Calu3 (cell line): ENCODE data around the gene CCDC178. TPM values are rescaled to one million over a fixed set of nuclear protein-coding genes. Genes with fewer than 3 reads are reported as not detected.

ENCODE experiments used
- BruUV-seq: library from RNA; stranded (reverse); fragments of 400-500 nt; replicated peaks from 2 replicates; lab custom pipeline; 2021; lab: Mats Ljungman, UMichigan
- CTCF ChIA-PET: fragments of 300-600 bp; sonication (Branson Sonifier 250); formaldehyde crosslinking; loops from one replicate; lab custom pipeline; 2022; ENCODE audit warnings: antibody characterized with exemption; lab: Charles Lee
- DNase-seq: peaks from one replicate; pipeline ENCODE4 v3.0.0; 2022
- H3K27ac Mint-ChIP-seq: one replicate; pipeline ENCODE4 v1.8.0; 2022; ENCODE audit warnings: mixed read lengths; ENCODE audit not compliant: unreplicated experiment
- H3K27me3 Mint-ChIP-seq: one replicate; pipeline ENCODE4 v1.8.0; 2022; ENCODE audit warnings: mixed read lengths; ENCODE audit not compliant: unreplicated experiment
- H3K36me3 Mint-ChIP-seq: one replicate; pipeline ENCODE4 v1.8.0; 2022; ENCODE audit warnings: mild to moderate bottlenecking, moderate library complexity, mixed read lengths; ENCODE audit not compliant: insufficient read depth, unreplicated experiment
- H3K4me1 Mint-ChIP-seq: one replicate; pipeline ENCODE4 v1.8.0; 2022; ENCODE audit warnings: mild to moderate bottlenecking, low read depth, mixed read lengths; ENCODE audit not compliant: unreplicated experiment
- H3K4me3 Mint-ChIP-seq: one replicate; pipeline ENCODE4 v1.8.0; 2022; ENCODE audit warnings: mild to moderate bottlenecking, low read depth, moderate library complexity, mixed read lengths; ENCODE audit not compliant: unreplicated experiment
- H3K9me3 Mint-ChIP-seq: one replicate; pipeline ENCODE4 v1.8.0; 2022; ENCODE audit warnings: low read depth, mixed read lengths; ENCODE audit not compliant: unreplicated experiment
- intact Hi-C: fragments of 100-400 bp; cut with micrococcal nuclease; formaldehyde crosslinking; loops from one replicate; pipeline ENCODE4 v1.10.0; 2022; ENCODE audit not compliant: unreplicated experiment
- total RNA-seq: library from RNA; stranded (reverse); gene quantifications from 2 replicates; pipeline ENCODE4 v1.2.3, GENCODE V29; 2022
- TF ChIP-seq, protein P1 (sequence below): fragments of 200-600 bp; IDR thresholded peaks from one replicate; pipeline ENCODE4 v1.8.0; 2022; ENCODE audit warnings: antibody characterized with exemption; ENCODE audit not compliant: unreplicated experiment

The CCDC178 gene
- total RNA-seq, 1 experiment from 2014 or later, result not detected

DNA sequence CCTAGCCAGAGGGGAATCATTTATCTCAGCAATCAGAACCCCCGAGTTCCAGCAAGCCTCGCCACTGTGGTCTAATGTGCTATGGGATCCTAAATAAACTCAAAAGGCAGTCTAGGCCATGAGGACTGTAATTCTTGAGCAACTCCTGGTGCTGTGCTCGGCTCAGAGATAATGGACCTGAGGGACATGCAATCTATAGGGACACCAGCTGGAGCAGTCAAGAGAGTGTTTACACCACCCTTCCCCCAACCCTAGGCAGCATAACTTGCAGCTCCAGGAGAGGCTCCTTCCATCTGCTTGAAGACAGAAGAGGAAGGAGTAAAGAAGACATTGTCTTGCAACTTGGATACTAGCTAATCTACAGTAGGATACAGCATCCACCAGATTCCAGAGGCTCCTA, 442.2 kb downstream of the CCDC178 start:
- Mint-ChIP-seq H3K4me1 (no peaks in the 10 kb centered on the region), H3K9me3 (peaks cover 2% of the 10 kb centered on the region), H3K27ac (no peak overlapping the region), H3K4me3 (no peak overlapping the region), H3K27me3 (no peaks in the 10 kb centered on the region), H3K36me3 (no peaks in the 10 kb centered on the region)
- CTCF ChIA-PET, result no interaction called here
- DNase-seq, result no peak
- no TSS peak for BruUV-seq
- intact Hi-C loops, result no loop called here
- TF ChIP-seq, protein P1, sequence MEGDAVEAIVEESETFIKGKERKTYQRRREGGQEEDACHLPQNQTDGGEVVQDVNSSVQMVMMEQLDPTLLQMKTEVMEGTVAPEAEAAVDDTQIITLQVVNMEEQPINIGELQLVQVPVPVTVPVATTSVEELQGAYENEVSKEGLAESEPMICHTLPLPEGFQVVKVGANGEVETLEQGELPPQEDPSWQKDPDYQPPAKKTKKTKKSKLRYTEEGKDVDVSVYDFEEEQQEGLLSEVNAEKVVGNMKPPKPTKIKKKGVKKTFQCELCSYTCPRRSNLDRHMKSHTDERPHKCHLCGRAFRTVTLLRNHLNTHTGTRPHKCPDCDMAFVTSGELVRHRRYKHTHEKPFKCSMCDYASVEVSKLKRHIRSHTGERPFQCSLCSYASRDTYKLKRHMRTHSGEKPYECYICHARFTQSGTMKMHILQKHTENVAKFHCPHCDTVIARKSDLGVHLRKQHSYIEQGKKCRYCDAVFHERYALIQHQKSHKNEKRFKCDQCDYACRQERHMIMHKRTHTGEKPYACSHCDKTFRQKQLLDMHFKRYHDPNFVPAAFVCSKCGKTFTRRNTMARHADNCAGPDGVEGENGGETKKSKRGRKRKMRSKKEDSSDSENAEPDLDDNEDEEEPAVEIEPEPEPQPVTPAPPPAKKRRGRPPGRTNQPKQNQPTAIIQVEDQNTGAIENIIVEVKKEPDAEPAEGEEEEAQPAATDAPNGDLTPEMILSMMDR, result no peak

DNA sequence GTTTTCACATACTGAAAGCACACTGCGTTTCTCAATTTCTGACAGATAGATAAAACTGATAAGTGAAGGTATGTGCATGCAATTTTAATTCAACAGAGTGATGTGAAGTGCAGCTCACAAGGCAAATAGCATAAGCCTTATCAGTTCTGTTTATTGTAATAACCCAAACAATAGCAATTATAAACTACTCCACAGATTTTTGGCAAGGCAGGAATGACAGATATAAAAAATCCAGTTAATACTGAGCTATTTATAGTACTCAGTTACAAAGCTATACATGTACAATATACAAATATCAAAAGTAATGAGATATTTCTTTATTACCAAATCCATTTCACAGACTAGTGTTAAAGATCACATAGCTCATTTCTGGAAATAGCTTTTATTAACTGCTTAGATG, 456.8 kb downstream of the CCDC178 start:
- no TSS peak for BruUV-seq
- Mint-ChIP-seq H3K9me3 (no peaks in the 10 kb centered on the region), H3K27ac (no peak overlapping the region), H3K27me3 (no peaks in the 10 kb centered on the region), H3K36me3 (no peaks in the 10 kb centered on the region), H3K4me3 (no peak overlapping the region), H3K4me1 (no peaks in the 10 kb centered on the region)
- CTCF ChIA-PET, result interaction anchor here (0.7 kb wide), 1 partner anchor 102 kb away, joined by 3 read pairs; no protein-coding TSS in a partner anchor
- intact Hi-C loops, result no loop called here
- TF ChIP-seq, protein P1, result no peak
- no peak for DNase-seq

DNA sequence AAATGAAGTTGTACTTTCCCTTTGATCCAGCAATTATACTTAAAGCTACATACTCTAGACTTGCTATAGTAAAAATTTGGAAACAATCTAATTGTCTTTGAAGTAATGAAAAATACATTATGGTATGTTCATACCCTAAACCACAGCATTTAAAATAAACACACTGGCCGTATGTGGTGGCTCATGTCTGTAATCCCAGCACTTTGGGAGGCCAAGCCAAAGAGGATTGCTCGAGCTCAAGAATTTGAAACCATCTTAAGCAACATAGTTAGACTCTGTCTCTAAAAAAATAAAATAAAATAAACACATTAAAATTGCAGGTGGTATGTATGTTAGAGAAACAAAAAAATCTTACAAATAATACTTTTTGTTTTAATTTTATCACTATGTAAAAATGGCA, 459.6 kb downstream of the CCDC178 start:
- Mint-ChIP-seq H3K4me1 (no peaks in the 10 kb centered on the region), H3K4me3 (no peak overlapping the region), H3K27me3 (no peaks in the 10 kb centered on the region), H3K36me3 (no peaks in the 10 kb centered on the region), H3K27ac (no peak overlapping the region), H3K9me3 (no peaks in the 10 kb centered on the region)
- intact Hi-C loops, result no loop called here
- TF ChIP-seq, protein P1, result no peak
- no peak for DNase-seq
- CTCF ChIA-PET, result no interaction called here
- BruUV-seq, result no TSS peak

DNA sequence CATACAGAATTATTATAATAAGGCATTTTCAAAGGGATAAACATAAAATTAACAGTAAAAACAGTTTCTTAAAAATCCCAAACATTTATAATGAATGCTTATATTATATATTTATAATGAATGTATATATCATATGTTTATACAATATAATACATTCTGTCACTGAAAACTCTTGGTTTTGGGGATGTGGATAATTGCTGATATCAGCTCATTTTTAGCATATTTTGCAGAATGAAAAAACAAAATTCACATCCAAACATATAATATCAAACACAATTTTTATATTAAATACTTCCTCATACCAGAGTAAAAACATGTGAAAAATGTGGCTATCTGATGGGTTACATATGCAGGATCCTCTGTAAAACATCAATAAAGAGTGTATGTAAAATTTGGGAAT, 465.0 kb downstream of the CCDC178 start:
- no peak for DNase-seq
- TF ChIP-seq, protein P1, result no peak
- CTCF ChIA-PET, result no interaction called here
- H3K27me3 Mint-ChIP-seq, result no peaks in the 10 kb centered on the region
- H3K4me3 Mint-ChIP-seq, result no peak overlapping the region
- intact Hi-C loops, result no loop called here
- BruUV-seq, result no TSS peak
- no peaks in the 10 kb centered on the region for H3K4me1 Mint-ChIP-seq
- H3K36me3 Mint-ChIP-seq, result no peaks in the 10 kb centered on the region
- H3K27ac Mint-ChIP-seq, result no peak overlapping the region
- H3K9me3 Mint-ChIP-seq, result no peaks in the 10 kb centered on the region
